Measurements from ENCODE around the gene SOX18.

SOX18 gene

DNA sequence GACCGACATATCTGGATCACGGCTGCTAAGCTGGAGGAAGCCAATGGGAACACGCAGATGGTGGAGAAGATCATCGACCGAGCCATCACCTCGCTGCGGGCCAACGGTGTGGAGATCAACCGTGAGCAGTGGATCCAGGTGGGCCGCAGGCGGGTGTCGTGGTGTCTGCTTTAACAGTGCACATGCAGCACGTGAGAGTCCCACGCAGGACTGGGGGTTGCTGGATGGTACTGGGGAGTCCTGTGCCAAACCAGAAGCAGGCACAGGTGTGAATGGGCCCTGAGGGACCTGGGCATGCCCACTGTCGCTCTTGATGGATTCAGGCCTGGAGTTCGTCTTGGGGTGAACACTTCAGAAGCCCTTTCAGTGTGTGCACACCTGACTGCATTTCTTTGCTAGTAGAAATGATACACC, 38.1 kb downstream of the SOX18 start:
- H3K4me3 ChIP-seq: no peak overlapping the region
- peaks cover 6% of the 10 kb centered on the region for H3K9me3 ChIP-seq
- TF ChIP-seq Cebpa-rat (IDR thresholded peaks at IDR 0.05): no peak
- H3K36me3 ChIP-seq: peaks cover 74% of the 10 kb centered on the region
- peaks cover 58% of the 10 kb centered on the region for H3K4me1 ChIP-seq
- H3K27me3 ChIP-seq: no peaks in the 10 kb centered on the region
- H3K9ac ChIP-seq: no peak overlapping the region
- H3K27ac ChIP-seq: no peak overlapping the region
- peaks cover 65% of the 10 kb centered on the region for H4K20me1 ChIP-seq
- no peak overlapping the region for H3K4me2 ChIP-seq

DNA sequence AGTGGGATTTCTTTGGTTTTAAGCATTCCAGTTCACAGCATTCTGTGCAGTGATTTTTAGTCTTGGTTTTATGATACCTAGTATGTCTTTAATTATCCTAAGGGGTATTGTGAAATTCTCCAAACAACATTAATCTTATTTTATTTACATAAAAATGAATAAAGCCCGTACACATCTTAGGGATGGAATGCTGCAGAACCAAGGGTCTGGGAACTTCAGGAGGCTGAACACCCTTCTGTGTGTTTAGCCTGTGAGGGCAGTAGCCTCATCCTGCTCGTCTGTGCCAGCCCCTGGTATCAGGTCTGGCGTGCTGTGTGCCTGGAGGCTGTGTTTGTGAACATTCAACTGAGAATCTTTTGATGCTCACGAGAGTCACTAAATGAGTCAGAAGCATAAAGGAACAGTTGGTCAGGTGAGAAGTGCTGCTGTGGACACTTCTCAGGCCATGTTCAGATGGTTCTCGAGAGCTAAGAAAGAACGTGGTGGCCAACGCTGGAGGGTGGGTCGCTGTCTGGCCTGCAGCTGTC, 38.7 kb downstream of the SOX18 start:
- Histone ChIP-seq H3K9me3 (peaks cover 6% of the 10 kb centered on the region), H3K27ac (no peak overlapping the region)
- no peak for TF ChIP-seq Cebpa-rat (IDR thresholded peaks at IDR 0.05)

GRCh38 chr20:64009811-64010387, 39.5 kb downstream of the SOX18 start:
- no peak for TF ChIP-seq Cebpa-rat (IDR thresholded peaks at IDR 0.05)
- Histone ChIP-seq H4K20me1 (peaks cover 67% of the 10 kb centered on the region), H3K4me1 (peaks cover 73% of the 10 kb centered on the region), H3K36me3 (peaks cover 66% of the 10 kb centered on the region), H3K9me3 (peaks cover 6% of the 10 kb centered on the region), H3K4me2 (peak overlapping the region; percentile 86), H3K27me3 (no peaks in the 10 kb centered on the region), H3K4me3 (no peak overlapping the region), H3K9ac (no peak overlapping the region), H3K27ac (0 out of 2 replicates have a peak overlapping the region, but pooled peaks have one; percentile 23)

More for the DNA sequence above, 38.7 kb downstream of the SOX18 start:
- Histone ChIP-seq H3K9ac (no peak overlapping the region), H4K20me1 (peaks cover 67% of the 10 kb centered on the region), H3K4me2 (peak overlapping the region; percentile 86), H3K4me3 (no peak overlapping the region), H3K4me1 (peaks cover 64% of the 10 kb centered on the region), H3K36me3 (peaks cover 69% of the 10 kb centered on the region), H3K27me3 (no peaks in the 10 kb centered on the region)

GRCh38 chr20:64006902-64007301, 42.5 kb downstream of the SOX18 start:
- Histone ChIP-seq H4K20me1 (peaks cover 85% of the 10 kb centered on the region), H3K4me2 (peak overlapping the region; percentile 86), H3K4me3 (no peak overlapping the region), H3K9me3 (peaks cover 6% of the 10 kb centered on the region), H3K36me3 (peaks cover 56% of the 10 kb centered on the region), H3K4me1 (peaks cover 91% of the 10 kb centered on the region), H3K27me3 (no peaks in the 10 kb centered on the region), H3K9ac (no peak overlapping the region), H3K27ac (peak overlapping the region; percentile 82)
- TF ChIP-seq Cebpa-rat (IDR thresholded peaks at IDR 0.05): no peak

DNA sequence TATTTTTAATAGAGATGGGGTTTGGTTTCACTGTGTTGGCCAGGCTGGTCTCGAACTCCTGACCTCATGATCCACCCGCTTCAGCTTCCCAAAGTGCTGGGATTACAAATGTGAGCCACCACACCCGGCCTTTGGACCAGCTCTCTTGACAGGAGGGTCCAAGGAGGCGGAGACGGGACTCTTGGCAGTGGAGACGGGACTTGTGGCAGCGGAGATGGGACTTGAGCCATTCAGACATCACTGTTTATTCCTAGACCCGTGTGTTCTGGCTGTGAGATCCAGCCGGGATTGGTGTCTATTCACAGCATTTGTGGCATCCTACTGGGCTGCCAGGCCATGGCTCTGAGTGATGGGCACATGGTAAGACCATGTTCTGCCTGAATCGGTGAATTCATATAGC, 42.9 kb downstream of the SOX18 start:
- H3K4me1 ChIP-seq: peaks cover 95% of the 10 kb centered on the region
- no peak overlapping the region for H3K9ac ChIP-seq
- peak overlapping the region; percentile 82 for H3K27ac ChIP-seq
- no peak for TF ChIP-seq Cebpa-rat (IDR thresholded peaks at IDR 0.05)
- no peaks in the 10 kb centered on the region for H3K27me3 ChIP-seq
- peaks cover 87% of the 10 kb centered on the region for H4K20me1 ChIP-seq
- peaks cover 5% of the 10 kb centered on the region for H3K9me3 ChIP-seq
- H3K4me3 ChIP-seq: no peak overlapping the region
- H3K4me2 ChIP-seq: peak overlapping the region; percentile 86
- H3K36me3 ChIP-seq: peaks cover 56% of the 10 kb centered on the region

DNA sequence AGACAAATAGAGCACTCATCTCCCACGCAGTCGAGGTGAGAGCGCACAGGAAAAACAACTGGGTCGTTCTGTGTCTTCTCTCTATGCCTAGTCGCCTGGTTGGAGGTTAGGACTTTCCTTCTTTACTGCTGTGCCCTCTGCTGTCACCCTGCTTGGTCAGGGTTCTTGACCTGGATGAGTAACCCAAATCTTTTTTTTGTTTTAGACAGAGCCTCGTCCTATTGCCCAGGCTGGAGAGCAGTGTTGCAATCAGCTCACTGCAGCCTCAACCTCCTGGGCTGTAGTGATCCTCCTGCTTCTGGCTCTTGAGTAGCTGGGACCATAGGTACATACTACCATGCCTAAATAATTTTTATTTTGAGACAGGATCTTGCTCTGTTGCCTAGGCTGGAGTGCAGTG, 44.0 kb downstream of the SOX18 start:
- 0 out of 2 replicates have a peak, but pooled peaks have one; percentile 12 for TF ChIP-seq Cebpa-rat (IDR thresholded peaks at IDR 0.05)
- Histone ChIP-seq H4K20me1 (peaks cover 88% of the 10 kb centered on the region), H3K36me3 (peaks cover 56% of the 10 kb centered on the region), H3K9ac (peak overlapping the region; percentile 46; the same call in 1 of the 2 replicates), H3K4me3 (no peak overlapping the region), H3K27me3 (no peaks in the 10 kb centered on the region), H3K9me3 (no peaks in the 10 kb centered on the region; the same call in 1 of the 2 replicates), H3K4me2 (peak overlapping the region; percentile 86), H3K27ac (peak overlapping the region; percentile 82), H3K4me1 (peaks cover 96% of the 10 kb centered on the region)

DNA sequence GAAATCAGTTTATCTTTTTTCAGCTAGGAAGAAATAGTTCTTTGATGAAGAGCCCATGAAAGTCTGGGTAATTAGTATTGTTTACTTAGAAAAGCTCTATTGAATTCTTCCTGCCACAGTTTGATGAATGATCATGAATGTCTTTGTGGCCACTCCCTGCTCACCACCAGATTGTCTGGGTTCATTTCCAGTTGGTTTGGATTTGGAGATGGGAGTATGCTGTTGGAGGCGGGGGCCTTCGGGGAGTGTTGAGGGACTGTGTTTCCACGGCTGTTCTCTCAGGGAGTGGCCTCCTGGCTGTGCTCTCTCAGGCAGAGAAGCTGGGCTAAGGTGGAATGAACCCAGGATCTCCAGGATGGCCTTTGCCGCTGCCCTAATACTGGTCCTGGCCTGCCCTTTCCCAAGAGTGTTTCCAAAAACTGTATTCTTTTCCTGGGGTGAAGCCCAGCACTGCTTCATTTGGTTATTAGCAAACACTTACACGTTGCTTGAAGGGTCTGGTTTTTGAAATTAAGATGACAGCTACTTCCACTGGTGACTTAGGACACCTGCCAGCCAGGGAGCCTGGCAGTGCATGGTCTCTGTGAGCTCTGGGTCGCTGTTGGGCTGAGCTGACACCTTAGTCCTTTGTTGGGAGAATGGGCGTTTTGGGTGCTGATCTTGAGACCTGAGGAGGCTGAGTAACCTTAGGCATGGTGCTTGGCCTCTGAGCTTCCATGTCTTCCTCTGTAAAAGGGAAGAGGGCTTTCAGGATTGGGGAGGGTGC, 45.3 kb downstream of the SOX18 start:
- H3K27ac ChIP-seq: peak overlapping the region; percentile 82
- H4K20me1 ChIP-seq: peaks cover 86% of the 10 kb centered on the region
- no peaks in the 10 kb centered on the region; the same call in 1 of the 2 replicates for H3K9me3 ChIP-seq
- H3K36me3 ChIP-seq: peaks cover 56% of the 10 kb centered on the region
- peaks cover 84% of the 10 kb centered on the region for H3K4me1 ChIP-seq
- peak overlapping the region; percentile 46; the same call in 1 of the 2 replicates for H3K9ac ChIP-seq
- peak overlapping the region; percentile 15; the same call in 1 of the 2 replicates for H3K4me3 ChIP-seq
- peak overlapping the region; percentile 86 for H3K4me2 ChIP-seq
- H3K27me3 ChIP-seq: no peaks in the 10 kb centered on the region
- TF ChIP-seq Cebpa-rat (IDR thresholded peaks at IDR 0.05): no peak

GRCh38 chr20:64001607-64002011, 47.8 kb downstream of the SOX18 start:
- Histone ChIP-seq H3K27ac (0 out of 2 replicates have a peak overlapping the region, but pooled peaks have one; percentile 1), H3K9ac (no peak overlapping the region), H3K9me3 (no peaks in the 10 kb centered on the region), H3K36me3 (peaks cover 72% of the 10 kb centered on the region), H3K4me3 (no peak overlapping the region), H3K27me3 (no peaks in the 10 kb centered on the region), H3K4me1 (peaks cover 58% of the 10 kb centered on the region), H4K20me1 (peaks cover 66% of the 10 kb centered on the region), H3K4me2 (peak overlapping the region; percentile 86)
- no peak for TF ChIP-seq Cebpa-rat (IDR thresholded peaks at IDR 0.05)

DNA sequence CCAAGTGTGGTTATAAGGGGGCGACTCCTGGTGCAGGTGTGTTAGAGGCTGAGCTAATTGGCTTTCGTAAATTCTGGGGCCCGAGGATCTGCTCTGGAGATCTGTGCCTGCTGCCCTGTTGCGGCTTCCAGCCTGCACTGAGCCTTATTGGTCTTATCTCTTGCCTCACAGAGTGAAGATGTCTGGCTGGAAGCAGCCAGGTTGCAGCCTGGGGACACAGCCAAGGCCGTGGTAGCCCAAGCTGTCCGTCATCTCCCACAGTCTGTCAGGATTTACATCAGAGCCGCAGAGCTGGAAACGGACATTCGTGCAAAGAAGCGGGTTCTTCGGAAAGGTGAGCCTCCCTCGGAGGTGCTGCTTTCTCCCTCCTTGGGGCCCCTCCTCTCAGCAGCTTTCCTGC, 48.5 kb downstream of the SOX18 start:
- Histone ChIP-seq H3K27me3 (no peaks in the 10 kb centered on the region), H3K4me2 (peak overlapping the region; percentile 86), H3K4me1 (peaks cover 51% of the 10 kb centered on the region), H3K36me3 (peaks cover 79% of the 10 kb centered on the region), H4K20me1 (peaks cover 59% of the 10 kb centered on the region), H3K9me3 (no peaks in the 10 kb centered on the region), H3K27ac (no peak overlapping the region), H3K4me3 (no peak overlapping the region), H3K9ac (no peak overlapping the region)
- no peak for TF ChIP-seq Cebpa-rat (IDR thresholded peaks at IDR 0.05)

Data from BLaER1 (cell line).